Measurements from ENCODE around the gene CACYBP.

- TF ChIP-seq CTCF (IDR thresholded peaks at IDR 0.05) (no peak), POLR2A (IDR thresholded peaks at IDR 0.05) (no peak), EP300 (IDR thresholded peaks at IDR 0.05) (no peak), POLR2AphosphoS5 (IDR thresholded peaks at IDR 0.05) (no peak)
Observed at GRCh38 chr1:174971466-174971865, 28.3 kb upstream of the CACYBP start.

Data from stomach (tissue), 4 donors.